Fibroblast of peridontal ligament (primary cell): ENCODE data around the gene SMAD2.
A peak's percentile ranks its signal among the peaks of the same experiment; 100 is the strongest.
"Not testable (repeated sequence)": the region's sequence is repeated elsewhere in the genome, so short reads cannot be mapped to it uniquely, and the experiment has no call there.

Source experiments
- DNase-seq: peaks from one replicate; pipeline ENCODE4 v3.0.0-alpha.2; 2010; ENCODE audit errors: extremely low read depth

The SMAD2 gene

GRCh38 chr18:47930199-47930930 is at the start of gene SMAD2:
TSS of gene SMAD2 (minus strand) at chr18:47930659. CDS start at chr18:47896756, 33,903 bp downstream.
- peak; percentile 53 for DNase-seq

GRCh38 chr18:47979611-47980200 is 49.2 kb upstream of the SMAD2 start:
- no peak for DNase-seq

GRCh38 chr18:47978603-47979002 is 48.1 kb upstream of the SMAD2 start:
- no peak for DNase-seq

- DNase-seq, result no peak
Measured at GRCh38 chr18:47978141-47978540, 47.7 kb upstream of the SMAD2 start.

- DNase-seq, result no peak
Measured at GRCh38 chr18:47975701-47976100, 45.2 kb upstream of the SMAD2 start.

- no peak for DNase-seq
Measured at GRCh38 chr18:47975105-47975504, 44.6 kb upstream of the SMAD2 start.

GRCh38 chr18:47970664-47971531 is 40.4 kb upstream of the SMAD2 start:
- DNase-seq, result no peak

GRCh38 chr18:47969816-47970215 is 39.4 kb upstream of the SMAD2 start:
- peak; percentile 20 for DNase-seq

- no peak for DNase-seq
Measured at GRCh38 chr18:47968721-47969120, 38.3 kb upstream of the SMAD2 start.

- no peak for DNase-seq
Measured at GRCh38 chr18:47968006-47968676, 37.7 kb upstream of the SMAD2 start.

GRCh38 chr18:47964053-47964452 is 33.6 kb upstream of the SMAD2 start:
- DNase-seq, result no peak

- not testable (repeated sequence) for DNase-seq
Measured at GRCh38 chr18:47961003-47961402, 30.5 kb upstream of the SMAD2 start.

GRCh38 chr18:47953471-47953931 is 23.0 kb upstream of the SMAD2 start:
- DNase-seq, result peak; percentile 92

GRCh38 chr18:47950511-47950910 is 20.1 kb upstream of the SMAD2 start:
- DNase-seq, result no peak

GRCh38 chr18:47949202-47949601 is 18.7 kb upstream of the SMAD2 start:
- DNase-seq, result no peak

GRCh38 chr18:47946889-47947288 is 16.4 kb upstream of the SMAD2 start:
- no peak for DNase-seq

GRCh38 chr18:47944972-47945852 is 14.8 kb upstream of the SMAD2 start:
- peak; percentile 47 for DNase-seq

- DNase-seq, result no peak
Measured at GRCh38 chr18:47936952-47937351, 6.5 kb upstream of the SMAD2 start.

- no peak for DNase-seq
Measured at GRCh38 chr18:47935321-47936055, 5.0 kb upstream of the SMAD2 start.

- no peak for DNase-seq
Measured at GRCh38 chr18:47932603-47933002, 2.1 kb upstream of the SMAD2 start.
